Measurements from ENCODE around the gene S100P. TPM values are rescaled to one million over a fixed set of nuclear protein-coding genes. Genes with fewer than 3 reads are reported as not detected.
"Not testable (repeated sequence)": the region's sequence is repeated elsewhere in the genome, so short reads cannot be mapped to it uniquely, and the experiment has no call there.

S100P gene
- 1 to 10 TPM in 8 of 10 donors, under 1 TPM in 1, not detected in 1; 0.39 to 3.2 (median 1.9) TPM for polyA plus RNA-seq (ENCODE audit: insufficient read length in 10 of 10)
- long read RNA-seq, donor 1, partial matches to known transcripts, result 0 of 1 reads
- long read RNA-seq, donor 1, other reads (novel, unspliced or antisense), result 0 of 1 reads
- long read RNA-seq, donor 2, result 0 reads
- long read RNA-seq, donor 3, result 0 reads
- long read RNA-seq, donor 4, partial matches to known transcripts, result 0 of 3 reads
- long read RNA-seq, donor 4, other reads (novel, unspliced or antisense), result 0 of 3 reads
- long read RNA-seq, donor 5, result 0 reads
- long read RNA-seq, donor 6, partial matches to known transcripts, result 0 of 56 reads
- long read RNA-seq, donor 6, other reads (novel, unspliced or antisense), result 56 of 56 reads
- long read RNA-seq, donor 7, partial matches to known transcripts, result 0 of 3 reads
- long read RNA-seq, donor 7, other reads (novel, unspliced or antisense), result 0 of 3 reads
- long read RNA-seq, donor 8, transcript S100P-201 (2 exons, 1,279 nt), result major isoform, 6 of 6 reads
- long read RNA-seq, donor 8, partial matches to known transcripts, result 0 of 6 reads
- long read RNA-seq, donor 8, other reads (novel, unspliced or antisense), result 0 of 6 reads
- long read RNA-seq, donor 9, result 0 reads

DNA sequence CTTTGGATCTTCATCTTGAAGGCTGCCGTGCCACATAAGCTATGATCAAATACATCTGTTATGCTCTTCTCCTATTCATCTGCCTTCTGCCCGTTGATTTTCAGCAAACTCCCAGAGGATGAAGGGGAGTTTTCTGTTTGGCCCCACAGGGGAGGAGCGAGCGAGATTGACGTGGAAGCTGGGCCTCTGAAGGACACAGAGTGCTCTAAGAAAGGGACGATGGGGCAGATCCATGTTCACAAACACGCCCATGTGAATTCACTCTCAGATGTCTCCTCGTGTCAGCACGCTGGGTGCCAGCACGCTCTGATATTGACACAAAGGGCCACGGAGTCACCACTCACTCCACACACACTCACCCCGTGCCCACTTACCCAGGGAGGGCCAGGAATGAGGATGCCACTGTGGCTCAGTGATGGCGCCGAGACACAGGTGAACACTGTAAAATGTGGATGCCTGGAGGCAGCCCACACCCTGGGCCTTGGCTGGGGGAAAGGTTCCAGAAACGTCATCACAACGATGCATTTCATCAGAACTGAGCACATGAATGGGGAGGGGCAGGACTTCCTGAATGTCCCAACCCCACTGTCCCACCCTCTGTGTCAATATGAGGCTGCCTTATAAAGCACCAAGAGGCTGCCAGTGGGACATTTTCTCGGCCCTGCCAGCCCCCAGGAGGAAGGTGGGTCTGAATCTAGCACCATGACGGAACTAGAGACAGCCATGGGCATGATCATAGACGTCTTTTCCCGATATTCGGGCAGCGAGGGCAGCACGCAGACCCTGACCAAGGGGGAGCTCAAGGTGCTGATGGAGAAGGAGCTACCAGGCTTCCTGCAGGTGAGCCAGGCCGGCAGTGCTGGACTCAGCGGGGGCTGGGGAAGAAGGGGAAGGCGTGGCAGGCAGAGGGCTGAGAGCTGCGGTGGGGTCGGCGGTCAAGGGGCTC is at the start of gene S100P:
S100P (plus strand) TSS at position 648 of the 946 bp plus-strand sequence; CDS start at position 703, 55 bp downstream.
- no peak for DNase-seq

DNA sequence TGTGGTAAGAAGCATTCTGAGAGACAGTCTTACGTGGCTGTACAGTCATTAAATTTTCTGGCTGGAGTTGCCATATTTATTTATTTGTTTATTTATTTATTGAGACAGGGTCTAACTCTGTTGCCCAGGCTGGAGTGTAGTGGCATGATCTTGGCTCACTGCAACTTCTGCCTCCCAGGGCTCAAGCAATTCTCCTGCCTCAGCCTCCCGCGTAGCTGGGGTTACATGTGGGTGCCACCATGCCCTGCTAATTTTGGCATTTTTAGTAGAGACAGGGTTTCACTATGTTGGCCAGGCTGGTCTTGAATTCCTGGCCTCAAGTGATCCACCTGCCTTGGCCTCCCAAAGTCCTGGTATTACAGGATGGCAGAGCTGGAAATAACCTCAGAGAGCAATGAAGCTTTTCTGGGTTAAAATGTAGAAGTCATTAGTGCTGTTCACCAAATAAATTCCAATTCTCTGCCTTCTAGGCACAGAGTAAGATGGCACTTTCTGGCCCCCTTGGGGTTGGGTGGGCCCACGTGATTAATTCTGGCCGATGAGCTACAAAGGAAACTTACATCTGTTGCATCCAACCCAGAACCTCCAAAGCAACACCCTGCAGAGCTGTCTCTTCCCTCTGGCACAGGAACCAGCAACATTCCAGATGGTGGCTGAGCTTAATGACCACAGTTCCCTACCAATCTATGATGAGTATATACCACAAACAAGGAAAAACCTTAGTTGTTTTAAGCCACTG is 48.7 kb upstream of the S100P start:
- DNase-seq, result no peak

GRCh38 chr4:6647169-6647568 is 46.5 kb upstream of the S100P start:
- no peak for DNase-seq

GRCh38 chr4:6647582-6648230 is 46.0 kb upstream of the S100P start:
- DNase-seq, result no peak

DNA sequence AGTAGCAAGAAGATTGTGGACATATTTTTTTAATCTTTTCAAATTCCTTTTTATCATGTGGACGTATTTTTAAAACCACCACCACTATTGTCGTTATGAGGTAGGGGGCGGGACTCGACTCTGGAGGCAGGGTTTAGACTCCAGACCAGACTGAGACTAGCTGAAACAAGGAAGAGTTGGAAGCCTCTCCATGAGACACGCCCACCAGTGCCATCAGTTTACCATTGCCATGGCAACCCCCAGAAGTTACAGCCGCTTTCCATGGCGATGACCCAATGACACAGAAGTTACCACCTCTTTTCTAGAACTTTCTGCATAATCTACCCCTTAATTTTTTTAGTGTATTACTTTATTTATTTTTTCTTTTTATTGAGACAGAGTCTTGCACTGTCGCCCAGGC is 44.5 kb upstream of the S100P start:
- no peak for DNase-seq

- not testable (repeated sequence) for DNase-seq
These were observed 39.5 kb upstream of the S100P start for GRCh38 chr4:6654211-6654610.

- DNase-seq, result not testable (repeated sequence)
These were observed 38.4 kb upstream of the S100P start for GRCh38 chr4:6655291-6655690.

- DNase-seq, result no peak
These were observed 37.8 kb upstream of the S100P start for GRCh38 chr4:6655924-6656323.

GRCh38 chr4:6657242-6658208 is 36.2 kb upstream of the S100P start:
- DNase-seq, result no peak

- DNase-seq, result no peak
These were observed 35.5 kb upstream of the S100P start for GRCh38 chr4:6658209-6658595.

DNA sequence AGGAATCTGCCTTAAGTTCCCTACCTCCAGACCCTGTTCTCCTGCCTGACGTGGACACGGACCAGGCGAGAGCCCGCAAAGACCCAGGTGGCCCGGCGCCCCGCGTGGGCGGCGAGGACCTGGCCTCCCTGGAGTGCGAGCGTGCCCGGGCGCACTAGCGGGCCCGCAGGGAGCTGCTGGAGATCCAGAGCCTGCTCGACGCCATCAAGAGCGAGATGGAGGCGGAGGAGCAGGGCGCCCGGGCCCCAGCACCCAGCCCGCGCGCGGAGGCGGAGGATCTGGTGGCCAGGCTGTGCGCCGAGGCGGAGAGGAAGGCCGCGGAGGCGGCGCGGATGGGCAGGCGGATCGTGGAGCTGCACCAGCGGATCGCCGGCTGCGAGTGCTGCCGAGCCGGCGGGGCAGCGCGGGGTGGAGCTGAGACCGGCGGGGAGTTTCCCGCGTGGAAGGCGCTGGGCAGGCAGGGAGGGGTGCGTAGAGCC is 35.0 kb upstream of the S100P start:
- peak in 2 of 3 donors; percentile 38 to 72 for DNase-seq

DNA sequence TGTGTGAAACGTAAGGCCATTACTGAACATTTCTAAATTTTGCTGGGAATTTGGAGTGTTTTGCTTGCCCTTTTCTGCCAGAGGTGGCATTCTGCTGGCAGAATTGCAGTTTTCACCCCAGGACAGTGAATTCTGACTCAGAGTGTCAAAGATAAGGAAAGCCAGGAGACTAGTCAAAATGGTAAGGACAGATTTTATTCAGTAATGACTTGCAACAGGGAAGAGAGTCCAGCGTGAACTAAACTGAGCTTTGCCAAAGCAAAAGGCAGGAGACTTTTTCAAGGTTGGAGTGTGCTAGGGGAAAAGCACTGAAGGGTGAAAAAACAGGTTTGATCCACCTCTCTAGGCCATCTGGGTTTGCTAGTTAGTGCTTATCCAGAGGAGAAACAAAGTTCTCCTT is 33.8 kb upstream of the S100P start:
- DNase-seq, result no peak

DNA sequence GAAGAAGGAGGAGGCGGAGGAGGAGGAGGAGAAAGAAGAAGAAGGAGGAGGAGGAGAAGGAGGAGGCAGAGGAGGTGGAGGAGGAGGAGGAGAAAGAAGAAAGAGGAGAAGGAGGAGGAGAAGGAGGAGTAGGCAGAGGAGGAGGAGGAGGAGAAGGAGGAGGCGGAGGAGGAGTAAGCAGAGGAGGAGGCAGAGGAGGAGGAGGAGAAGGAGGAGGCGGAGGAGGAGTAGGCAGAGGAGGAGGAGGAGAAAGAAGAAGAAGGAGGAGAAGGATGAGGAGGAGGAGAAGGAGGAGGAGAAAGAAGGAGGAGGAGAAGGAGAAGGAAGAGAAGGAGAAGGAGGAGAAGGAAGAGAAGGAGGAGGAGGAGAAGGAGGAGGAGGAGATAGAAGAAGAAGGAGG is 33.2 kb upstream of the S100P start:
- no peak for DNase-seq

DNA sequence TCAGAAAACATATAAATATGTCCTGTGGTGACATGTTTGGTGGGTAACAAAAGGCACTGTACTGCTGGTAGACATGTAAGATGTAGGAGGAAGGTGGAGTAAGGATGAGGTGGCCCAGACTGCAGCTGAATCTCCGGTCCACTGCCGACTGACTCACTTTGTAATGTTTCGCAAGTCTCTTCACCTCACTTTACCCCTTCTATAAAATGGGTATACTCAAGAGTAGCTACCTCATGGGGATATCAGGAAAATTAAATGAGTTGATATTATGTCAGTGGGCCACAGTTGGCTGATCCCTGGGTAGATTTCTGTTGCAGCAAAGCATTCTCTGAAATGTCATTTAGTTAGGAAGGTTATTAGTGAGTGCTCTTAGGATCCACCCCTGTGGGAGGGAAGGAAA is 31.1 kb upstream of the S100P start:
- DNase-seq, result no peak

DNA sequence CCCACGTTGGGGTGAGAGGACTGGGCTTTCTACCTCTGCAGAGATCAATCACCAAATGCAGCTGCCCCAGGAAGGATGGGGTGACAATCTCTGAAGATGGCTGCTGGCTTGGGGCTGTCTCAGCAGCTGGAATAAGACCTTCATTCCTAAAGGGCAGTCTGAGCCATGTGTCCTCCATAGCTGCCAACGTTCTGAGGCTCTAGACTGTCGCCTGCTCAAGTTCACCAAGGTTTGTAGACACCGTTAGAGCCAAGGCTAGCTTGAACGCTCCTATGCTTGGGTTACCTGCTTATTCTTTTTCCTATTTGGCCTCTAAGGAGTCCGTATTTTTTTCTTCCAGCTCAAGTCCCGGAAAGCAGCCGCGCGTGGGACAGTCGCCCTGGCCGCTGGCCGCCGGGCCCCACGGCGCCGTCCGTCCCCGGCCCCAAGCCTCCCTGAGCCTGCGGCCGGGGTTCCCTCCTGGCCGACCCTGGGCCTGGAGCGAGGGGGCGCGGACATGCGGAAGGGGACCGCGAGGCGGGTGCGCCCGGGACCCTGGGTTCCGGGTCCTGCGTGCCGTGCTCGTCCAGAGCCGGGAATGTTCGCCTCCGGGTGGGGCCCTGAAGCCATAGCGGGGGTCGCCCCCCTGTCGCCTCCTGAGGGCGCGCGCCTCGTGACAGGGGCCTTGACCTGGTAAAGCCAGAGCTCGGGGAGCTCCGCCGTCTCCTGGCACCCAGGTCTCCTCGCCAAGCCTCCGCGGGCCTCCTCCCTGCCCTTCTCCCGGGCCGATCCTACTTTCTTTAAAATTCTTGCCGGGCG is 29.9 kb upstream of the S100P start:
- DNase-seq, result no peak

DNA sequence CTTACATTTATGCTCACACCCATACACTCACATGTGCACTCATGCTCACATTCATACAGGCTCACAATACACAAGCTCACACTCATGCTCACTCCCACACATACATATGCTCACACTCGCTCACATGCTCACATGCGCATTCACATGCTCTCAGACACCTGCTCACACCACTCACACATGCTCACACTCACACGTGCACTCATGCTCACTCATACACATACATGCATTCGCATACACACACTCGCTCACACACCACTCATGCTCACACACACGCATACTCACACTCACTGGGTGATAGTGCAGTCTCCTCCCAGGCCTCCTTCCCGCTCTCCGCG is 28.4 kb upstream of the S100P start:
- DNase-seq, result no peak

DNA sequence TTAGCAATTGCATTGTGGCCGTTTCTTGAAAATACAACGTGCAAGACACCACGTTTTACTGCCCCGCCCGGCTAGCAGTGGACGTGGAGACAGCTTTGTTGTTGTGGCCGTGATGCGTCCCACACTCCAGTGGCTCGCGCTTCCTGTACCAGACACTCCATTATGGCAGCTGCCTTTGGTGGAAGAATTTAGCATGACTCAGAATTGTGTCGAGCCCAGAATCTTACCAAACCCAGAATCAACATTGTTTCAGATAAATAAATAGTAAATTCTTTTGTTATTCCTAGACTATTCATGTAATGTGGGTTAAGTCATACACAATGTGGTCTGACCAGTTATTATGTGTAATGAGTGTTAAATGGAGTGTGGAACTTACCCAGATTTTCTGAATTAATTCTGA is 25.3 kb upstream of the S100P start:
- no peak for DNase-seq

- DNase-seq, result no peak
These were observed 22.0 kb upstream of the S100P start for GRCh38 chr4:6671648-6672047.

DNA sequence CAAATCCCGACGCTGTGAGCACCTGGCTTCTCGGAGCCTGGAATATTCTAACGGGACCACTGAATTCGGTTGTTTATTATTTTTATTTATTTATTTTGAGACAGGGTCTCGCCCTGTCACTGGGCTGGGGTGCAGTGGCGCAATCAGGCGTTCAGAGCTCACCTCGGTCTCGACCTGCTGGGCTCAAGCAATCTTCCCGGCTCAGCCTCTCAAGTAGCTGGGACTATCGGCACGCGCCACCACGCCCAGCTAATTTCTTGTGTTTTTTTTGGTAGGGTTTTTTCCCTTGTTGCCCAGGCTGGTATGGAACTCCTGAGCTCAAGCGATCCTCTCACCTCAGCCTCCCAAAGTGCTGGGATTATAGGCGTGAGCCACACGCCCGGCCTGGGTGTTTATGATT is 21.5 kb upstream of the S100P start:
- DNase-seq, result no peak

Data from muscle of back (tissue), 13 donors.